OCI-M2 (cell line): ENCODE results near the gene CAPN12.
"Not testable (repeated sequence)": the region's sequence is repeated elsewhere in the genome, so short reads cannot be mapped to it uniquely, and the experiment has no call there.

Experiments
- DNase-seq: peaks from one replicate; lab custom pipeline; 2025; ENCODE audit not compliant: unreplicated experiment; lab: John Stamatoyannopoulos, UW

Gene CAPN12

GRCh38 chr19:38744298-38744681 is at the start of gene CAPN12:
Gene CAPN12 (minus strand): TSS chr19:38744474. CDS start chr19:38744165, 309 bp downstream.
- DNase-seq: no peak

GRCh38 chr19:38793671-38794070 is 49.4 kb upstream of the CAPN12 start:
- no peak for DNase-seq

- DNase-seq: no peak
Observed at GRCh38 chr19:38793177-38793576, 48.9 kb upstream of the CAPN12 start.

- no peak for DNase-seq
Observed at GRCh38 chr19:38792250-38793111, 48.2 kb upstream of the CAPN12 start.

GRCh38 chr19:38791451-38792064 is 47.3 kb upstream of the CAPN12 start:
- DNase-seq: not testable (repeated sequence)

GRCh38 chr19:38790507-38791403 is 46.5 kb upstream of the CAPN12 start:
- not testable (repeated sequence) for DNase-seq

GRCh38 chr19:38788478-38789243 is 44.4 kb upstream of the CAPN12 start, which contains the start of gene LGALS7B:
Gene LGALS7B (plus strand): TSS chr19:38789200. CDS start chr19:38789227, 27 bp downstream.
- DNase-seq: no peak

GRCh38 chr19:38786572-38787265 is 42.4 kb upstream of the CAPN12 start:
- no peak for DNase-seq

- not testable (repeated sequence) for DNase-seq
Observed at GRCh38 chr19:38786061-38786460, 41.8 kb upstream of the CAPN12 start.

GRCh38 chr19:38785187-38785699 is 41.0 kb upstream of the CAPN12 start:
- no peak for DNase-seq

- DNase-seq: no peak
Observed at GRCh38 chr19:38784224-38784623, 40.0 kb upstream of the CAPN12 start.

GRCh38 chr19:38782212-38782611 is 37.9 kb upstream of the CAPN12 start:
- DNase-seq: not testable (repeated sequence)

GRCh38 chr19:38781058-38781457 is 36.8 kb upstream of the CAPN12 start:
- DNase-seq: peak; percentile 68

- DNase-seq: no peak
Observed at GRCh38 chr19:38780443-38780842, 36.2 kb upstream of the CAPN12 start.

GRCh38 chr19:38778733-38779132 is 34.5 kb upstream of the CAPN12 start:
- no peak for DNase-seq

- no peak for DNase-seq
Observed at GRCh38 chr19:38774181-38774950, 30.1 kb upstream of the CAPN12 start.

GRCh38 chr19:38773469-38774177 is 29.3 kb upstream of the CAPN12 start, which contains the start of gene LGALS7:
Gene LGALS7 (minus strand): TSS chr19:38773517. CDS start chr19:38773492, 25 bp downstream.
- no peak for DNase-seq

- not testable (repeated sequence) for DNase-seq
Observed at GRCh38 chr19:38771569-38771968, 27.3 kb upstream of the CAPN12 start.
